Activated naive CD8-positive, alpha-beta T cell treated with anti-CD3 and anti-CD28 coated beads, Interleukin-2, amount 10 ng/mL, durations not matched to agents 7 days and 5 days (primary cell): ENCODE results near the gene E2F7. TPM values are rescaled to one million over a fixed set of nuclear protein-coding genes. Genes with fewer than 3 reads are reported as not detected.

Source experiments
- ATAC-seq: fragments of 150-1000 bp; cut with Tn5 transposase; one replicate; pipeline ENCODE4 v1.10.0; 2021; ENCODE audit warnings: low read depth, moderate library complexity
- POLR2A ChIA-PET: fragments of 350-600 bp; sonication (Branson Sonifier 250); formaldehyde crosslinking; loops from one replicate; lab custom pipeline; 2021; ENCODE audit warnings: antibody characterized with exemption; lab: Charles Lee
- DNase-seq: peaks from one replicate; pipeline ENCODE4 v3.0.0; 2021
- H3K27ac Mint-ChIP-seq: one replicate; pipeline ENCODE4 v1.8.0; 2022; ENCODE audit warnings: mild to moderate bottlenecking, mixed read lengths
- H3K27me3 Mint-ChIP-seq: one replicate; pipeline ENCODE4 v1.8.0; 2022; ENCODE audit warnings: mild to moderate bottlenecking, moderate library complexity, mixed read lengths
- H3K36me3 Mint-ChIP-seq: one replicate; pipeline ENCODE4 v1.8.0; 2021; ENCODE audit warnings: mild to moderate bottlenecking, mixed read lengths
- H3K4me1 Mint-ChIP-seq: one replicate; pipeline ENCODE4 v1.8.0; 2021; ENCODE audit warnings: mixed read lengths
- H3K4me3 Mint-ChIP-seq: one replicate; pipeline ENCODE4 v1.8.0; 2022; ENCODE audit warnings: mild to moderate bottlenecking, moderate library complexity, mixed read lengths
- H3K9me3 Mint-ChIP-seq: one replicate; pipeline ENCODE4 v1.8.0; 2021; ENCODE audit warnings: mixed read lengths
- total RNA-seq, 2 experiments: library from RNA; stranded (reverse); gene quantifications; one replicate each; pipeline ENCODE4 v1.2.3, GENCODE V29; 2021

The E2F7 gene
- total RNA-seq, 2 experiments from 2014 or later, result 15.0 to 20.3 TPM

GRCh38 chr12:77025782-77026314 is 39.5 kb downstream of the E2F7 start:
- DNase-seq (no peak), ATAC-seq (no peak)
- Mint-ChIP-seq H3K27ac (no peak overlapping the region), H3K36me3 (peaks cover 32% of the 10 kb centered on the region), H3K27me3 (no peaks in the 10 kb centered on the region), H3K4me1 (peaks cover 2% of the 10 kb centered on the region), H3K4me3 (no peak overlapping the region), H3K9me3 (no peaks in the 10 kb centered on the region)
- POLR2A ChIA-PET, result no interaction called here

GRCh38 chr12:77023501-77023900 is 41.9 kb downstream of the E2F7 start:
- POLR2A ChIA-PET, result no interaction called here
- Mint-ChIP-seq H3K4me1 (peaks cover 2% of the 10 kb centered on the region), H3K27me3 (no peaks in the 10 kb centered on the region), H3K36me3 (peaks cover 30% of the 10 kb centered on the region), H3K4me3 (no peak overlapping the region), H3K27ac (no peak overlapping the region), H3K9me3 (no peaks in the 10 kb centered on the region)
- DNase-seq (no peak), ATAC-seq (no peak)

- Mint-ChIP-seq H3K4me1 (peaks cover 2% of the 10 kb centered on the region), H3K27me3 (no peaks in the 10 kb centered on the region), H3K27ac (no peak overlapping the region), H3K9me3 (no peaks in the 10 kb centered on the region), H3K36me3 (peaks cover 26% of the 10 kb centered on the region), H3K4me3 (no peak overlapping the region)
- DNase-seq, result no peak
- ATAC-seq, result no peak
- POLR2A ChIA-PET, result no interaction called here
Measured at GRCh38 chr12:77019920-77020319, 45.4 kb downstream of the E2F7 start.

- peaks cover 17% of the 10 kb centered on the region for H3K36me3 Mint-ChIP-seq
- no peak overlapping the region for H3K4me3 Mint-ChIP-seq
- no peaks in the 10 kb centered on the region for H3K27me3 Mint-ChIP-seq
- no peaks in the 10 kb centered on the region for H3K4me1 Mint-ChIP-seq
- no peaks in the 10 kb centered on the region for H3K9me3 Mint-ChIP-seq
- POLR2A ChIA-PET, result no interaction called here
- ATAC-seq (no peak), DNase-seq (no peak)
- no peak overlapping the region for H3K27ac Mint-ChIP-seq
Measured at GRCh38 chr12:77016606-77017005, 48.8 kb downstream of the E2F7 start.

- Mint-ChIP-seq H3K9me3 (no peaks in the 10 kb centered on the region), H3K4me3 (no peak overlapping the region), H3K27me3 (peaks cover 1% of the 10 kb centered on the region), H3K4me1 (peaks cover 4% of the 10 kb centered on the region), H3K36me3 (peaks cover 5% of the 10 kb centered on the region), H3K27ac (no peak overlapping the region)
- POLR2A ChIA-PET, result no interaction called here
- DNase-seq (no peak), ATAC-seq (no peak)
Measured at GRCh38 chr12:77013091-77013490, 52.3 kb downstream of the E2F7 start.

GRCh38 chr12:77010691-77011548 is 54.4 kb downstream of the E2F7 start:
- Mint-ChIP-seq H3K4me1 (peaks cover 4% of the 10 kb centered on the region), H3K27ac (no peak overlapping the region), H3K4me3 (no peak overlapping the region), H3K36me3 (no peaks in the 10 kb centered on the region), H3K9me3 (no peaks in the 10 kb centered on the region), H3K27me3 (peaks cover 12% of the 10 kb centered on the region)
- DNase-seq, result peak; percentile 74
- POLR2A ChIA-PET, result no interaction called here
- ATAC-seq, result peak; percentile 90

- ATAC-seq (no peak), DNase-seq (no peak)
- H3K27ac Mint-ChIP-seq, result no peak overlapping the region
- peaks cover 9% of the 10 kb centered on the region for H3K4me1 Mint-ChIP-seq
- peaks cover 19% of the 10 kb centered on the region for H3K27me3 Mint-ChIP-seq
- POLR2A ChIA-PET, result interaction anchor here (0.6 kb wide), 1 partner anchor 23 kb away, joined by 3 read pairs; no protein-coding TSS in a partner anchor
- no peaks in the 10 kb centered on the region for H3K36me3 Mint-ChIP-seq
- peaks cover under 1% of the 10 kb centered on the region for H3K9me3 Mint-ChIP-seq
- H3K4me3 Mint-ChIP-seq, result no peak overlapping the region
Measured at GRCh38 chr12:77007476-77007875, 57.9 kb downstream of the E2F7 start.

GRCh38 chr12:77005611-77006098 is 59.7 kb downstream of the E2F7 start:
- ATAC-seq, result no peak
- Mint-ChIP-seq H3K9me3 (peaks cover 3% of the 10 kb centered on the region), H3K36me3 (no peaks in the 10 kb centered on the region), H3K27ac (no peak overlapping the region), H3K27me3 (peaks cover 25% of the 10 kb centered on the region), H3K4me1 (peaks cover 7% of the 10 kb centered on the region), H3K4me3 (no peak overlapping the region)
- no peak for DNase-seq
- POLR2A ChIA-PET, result no interaction called here

GRCh38 chr12:77003914-77004313 is 61.5 kb downstream of the E2F7 start:
- Mint-ChIP-seq H3K4me3 (no peak overlapping the region), H3K27me3 (peaks cover 32% of the 10 kb centered on the region), H3K36me3 (no peaks in the 10 kb centered on the region), H3K27ac (peak overlapping the region; percentile 70), H3K9me3 (peaks cover 3% of the 10 kb centered on the region), H3K4me1 (peaks cover 5% of the 10 kb centered on the region)
- DNase-seq (no peak), ATAC-seq (no peak)
- POLR2A ChIA-PET, result no interaction called here

GRCh38 chr12:77003246-77003645 is 62.1 kb downstream of the E2F7 start:
- Mint-ChIP-seq H3K36me3 (no peaks in the 10 kb centered on the region), H3K4me1 (peaks cover 5% of the 10 kb centered on the region), H3K9me3 (peaks cover 3% of the 10 kb centered on the region), H3K27ac (no peak overlapping the region), H3K4me3 (peak overlapping the region; percentile 12), H3K27me3 (peaks cover 32% of the 10 kb centered on the region)
- ATAC-seq (no peak), DNase-seq (no peak)
- POLR2A ChIA-PET, result no interaction called here

GRCh38 chr12:77002382-77002781 is 63.0 kb downstream of the E2F7 start:
- H3K4me3 Mint-ChIP-seq, result no peak overlapping the region
- peaks cover 26% of the 10 kb centered on the region for H3K27me3 Mint-ChIP-seq
- H3K36me3 Mint-ChIP-seq, result no peaks in the 10 kb centered on the region
- DNase-seq, result no peak
- ATAC-seq, result no peak
- H3K27ac Mint-ChIP-seq, result no peak overlapping the region
- POLR2A ChIA-PET, result no interaction called here
- H3K4me1 Mint-ChIP-seq, result peaks cover 5% of the 10 kb centered on the region
- peaks cover 3% of the 10 kb centered on the region for H3K9me3 Mint-ChIP-seq

- no peak overlapping the region for H3K27ac Mint-ChIP-seq
- ATAC-seq, result no peak
- H3K27me3 Mint-ChIP-seq, result peaks cover 23% of the 10 kb centered on the region
- no peaks in the 10 kb centered on the region for H3K36me3 Mint-ChIP-seq
- H3K4me3 Mint-ChIP-seq, result no peak overlapping the region
- DNase-seq, result no peak
- H3K9me3 Mint-ChIP-seq, result peaks cover 3% of the 10 kb centered on the region
- POLR2A ChIA-PET, result no interaction called here
- H3K4me1 Mint-ChIP-seq, result peaks cover 5% of the 10 kb centered on the region
Measured at GRCh38 chr12:77001276-77001675, 64.1 kb downstream of the E2F7 start.

GRCh38 chr12:76998908-76999556 is 66.3 kb downstream of the E2F7 start:
- Mint-ChIP-seq H3K4me1 (peaks cover 5% of the 10 kb centered on the region), H3K36me3 (no peaks in the 10 kb centered on the region)

More at GRCh38 chr12:76998908-76999556, 66.3 kb downstream of the E2F7 start:
- H3K27ac Mint-ChIP-seq, result no peak overlapping the region
- peaks cover 3% of the 10 kb centered on the region for H3K9me3 Mint-ChIP-seq
- H3K27me3 Mint-ChIP-seq, result peaks cover 22% of the 10 kb centered on the region
- ATAC-seq (no peak), DNase-seq (no peak)
- POLR2A ChIA-PET, result no interaction called here
- no peak overlapping the region for H3K4me3 Mint-ChIP-seq
